NCI-H128 (cell line): ENCODE results near the gene RNF220.
"Not testable (repeated sequence)": the region's sequence is repeated elsewhere in the genome, so short reads cannot be mapped to it uniquely, and the experiment has no call there.

Source experiments
- DNase-seq: peaks from one replicate; lab custom pipeline; 2025; ENCODE audit not compliant: unreplicated experiment; lab: John Stamatoyannopoulos, UW

Gene RNF220

DNA sequence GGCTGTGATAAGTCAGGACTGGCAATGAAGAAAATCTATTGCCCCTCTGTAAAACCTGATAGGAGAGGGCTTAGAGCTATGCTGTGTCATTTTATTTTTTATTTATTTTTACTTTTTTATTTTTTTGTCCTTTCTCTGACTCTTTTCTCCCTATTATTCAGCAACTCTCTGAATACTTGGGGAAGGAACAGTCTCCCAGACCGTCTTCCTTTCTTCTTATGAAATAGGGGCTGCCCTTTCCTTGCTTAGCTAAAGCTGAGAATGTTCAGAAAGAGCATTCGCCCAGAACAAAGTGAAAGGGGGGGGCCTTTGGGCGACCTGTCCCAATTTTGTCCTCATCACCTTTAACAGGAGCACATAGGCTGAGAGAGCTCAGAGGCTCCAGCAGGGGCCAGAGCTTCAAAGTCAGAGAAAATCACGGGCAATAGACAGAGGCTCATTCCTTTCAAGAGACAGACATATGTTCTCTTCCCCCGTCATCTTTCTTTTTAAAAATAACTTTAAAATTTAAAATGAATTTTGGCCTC, 80.9 kb downstream of the RNF220 start:
- no peak for DNase-seq

DNA sequence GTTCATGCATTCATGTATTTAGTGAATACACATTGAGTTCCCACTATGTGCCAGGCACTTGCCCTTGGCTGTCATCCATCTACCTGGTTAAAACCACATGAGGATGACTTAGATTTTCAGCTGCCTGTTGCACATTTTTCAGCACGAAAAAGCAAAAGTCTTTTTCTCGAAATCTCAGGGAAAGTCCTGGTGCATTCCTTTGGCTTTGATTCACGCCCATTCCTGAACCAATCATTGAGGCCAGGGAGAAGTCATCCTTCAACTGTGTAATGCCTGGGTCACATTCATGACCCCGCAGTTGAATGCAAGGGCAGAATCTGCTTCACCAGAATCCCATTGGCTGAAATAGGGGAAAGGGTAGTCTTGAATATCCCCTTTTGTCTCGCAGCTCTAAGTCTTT, 84.4 kb downstream of the RNF220 start:
- no peak for DNase-seq

DNA sequence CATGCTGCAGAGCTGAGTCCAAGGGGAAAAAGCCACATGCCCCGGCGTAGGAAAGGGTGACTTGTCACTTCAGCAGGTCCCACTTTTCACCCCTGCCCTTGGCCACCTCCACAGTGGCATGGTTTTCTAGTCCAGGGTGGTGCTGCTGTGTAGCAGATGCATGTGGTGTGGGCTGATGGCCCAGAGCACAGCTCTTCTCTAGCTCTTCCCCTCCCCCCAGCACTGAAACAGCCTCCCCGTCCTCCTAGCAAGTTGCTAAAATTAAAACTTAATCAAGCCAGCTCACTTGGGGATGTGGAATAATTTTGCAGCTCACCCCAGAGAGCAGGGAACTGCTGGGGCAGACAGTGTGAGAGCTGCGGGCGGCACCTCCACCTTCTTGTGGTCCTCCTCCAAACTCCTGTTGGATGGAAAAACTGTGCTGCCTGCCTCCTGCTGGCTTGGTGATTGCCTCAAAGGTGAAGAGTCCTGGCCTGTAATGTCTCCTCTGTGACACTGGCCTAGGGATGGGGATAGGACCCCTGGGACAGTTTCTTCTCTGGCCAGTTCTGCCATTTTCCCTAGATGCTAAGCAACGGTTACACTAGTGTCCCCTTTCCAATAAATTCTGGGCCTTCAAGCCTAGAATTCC, 91.6 kb downstream of the RNF220 start:
- DNase-seq, result no peak

DNA sequence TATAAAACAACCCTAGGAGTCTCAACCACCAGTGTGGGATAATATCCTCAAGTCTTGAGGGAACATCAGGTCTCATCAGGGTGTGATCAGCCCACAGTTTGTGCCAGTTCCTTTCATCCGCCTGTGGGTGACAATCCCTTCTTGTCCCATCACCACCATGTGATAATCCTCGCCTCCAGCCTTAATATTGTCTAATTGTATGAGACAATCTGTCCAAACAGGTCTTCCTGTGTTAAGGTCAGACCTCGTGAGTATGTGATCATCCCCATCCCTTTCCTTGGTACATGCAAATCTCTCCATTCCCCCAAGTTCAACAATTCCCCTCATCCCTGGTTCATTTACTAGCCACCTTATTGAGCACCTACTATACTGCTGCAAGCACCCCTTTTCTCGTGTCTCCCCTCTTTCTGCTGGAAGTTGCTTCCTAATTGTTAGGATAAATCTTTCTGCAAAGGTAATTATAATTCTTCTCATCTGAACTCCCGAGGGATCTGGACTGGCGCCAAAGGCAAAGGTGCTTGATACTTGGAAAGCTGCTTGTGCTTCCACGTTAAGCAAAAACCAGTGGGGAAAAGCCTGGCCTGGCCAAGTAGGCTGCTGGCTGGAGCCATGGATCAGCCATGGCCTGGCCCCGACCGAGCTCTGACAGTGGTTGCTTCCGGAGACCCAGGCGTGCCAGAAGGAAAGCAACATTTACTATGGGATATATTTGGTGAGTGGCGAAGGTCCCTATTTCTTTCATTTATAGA, 92.5 kb downstream of the RNF220 start:
- no peak for DNase-seq

DNA sequence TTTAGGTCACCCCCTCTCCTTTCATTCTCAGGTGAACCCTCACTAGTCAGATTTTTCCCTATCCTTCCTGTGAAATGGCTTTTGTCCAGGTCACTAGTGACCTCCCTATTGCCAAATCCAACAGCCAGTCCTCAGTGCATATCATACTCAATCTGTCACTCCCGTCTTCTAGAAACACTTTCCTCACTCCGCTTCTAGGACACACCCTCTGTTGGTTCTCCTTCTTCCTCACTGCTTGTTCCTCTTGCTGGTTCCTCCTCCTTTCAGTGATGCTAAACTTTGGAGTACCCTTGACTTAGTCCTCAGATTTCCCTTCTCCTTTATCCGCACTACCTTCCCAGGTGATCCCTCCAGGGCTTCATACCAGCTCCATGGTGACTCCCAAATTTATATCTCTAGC, 94.3 kb downstream of the RNF220 start:
- DNase-seq, result no peak

DNA sequence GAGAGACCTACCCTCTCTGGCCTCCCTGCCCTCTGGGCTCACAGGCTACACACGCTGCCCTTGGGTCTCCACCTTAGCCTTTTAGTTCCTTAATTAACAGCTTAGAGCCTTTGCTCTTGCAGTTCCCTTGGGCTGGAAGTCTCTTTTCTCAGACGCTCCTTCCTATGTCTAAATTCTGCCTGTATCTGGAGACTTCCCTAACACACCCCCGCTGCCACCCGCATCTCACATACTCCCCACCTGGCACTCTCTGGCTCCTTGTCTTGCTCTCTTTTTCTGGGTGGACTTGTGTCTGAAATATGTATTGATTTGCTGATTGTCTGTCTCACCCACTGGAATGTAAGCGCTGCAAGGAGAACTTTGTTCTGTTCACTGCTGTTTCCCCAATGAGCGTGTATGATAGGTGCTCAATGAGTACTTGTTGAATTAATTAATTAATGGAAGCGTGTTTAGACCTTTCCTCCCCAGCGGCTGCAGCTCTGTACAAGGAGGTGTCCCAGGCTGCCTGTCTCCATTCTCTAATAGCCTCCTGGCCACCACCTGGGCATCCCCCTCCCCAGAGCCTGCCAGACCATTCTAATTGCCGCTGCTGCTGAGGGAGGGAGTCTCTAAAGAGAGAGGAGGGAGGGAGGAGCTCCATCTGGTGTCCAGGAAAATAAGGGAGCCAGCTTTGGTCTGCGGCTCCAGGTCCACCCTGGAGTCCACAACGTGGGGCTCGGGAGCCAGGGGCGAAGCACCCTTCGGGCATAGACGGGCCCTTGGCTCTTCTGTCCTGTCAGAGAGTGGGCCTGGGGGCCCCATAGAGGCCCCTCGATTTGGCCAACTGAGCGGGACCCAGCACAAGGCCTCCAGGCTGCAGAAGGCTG, 95.4 kb downstream of the RNF220 start:
- no peak for DNase-seq

DNA sequence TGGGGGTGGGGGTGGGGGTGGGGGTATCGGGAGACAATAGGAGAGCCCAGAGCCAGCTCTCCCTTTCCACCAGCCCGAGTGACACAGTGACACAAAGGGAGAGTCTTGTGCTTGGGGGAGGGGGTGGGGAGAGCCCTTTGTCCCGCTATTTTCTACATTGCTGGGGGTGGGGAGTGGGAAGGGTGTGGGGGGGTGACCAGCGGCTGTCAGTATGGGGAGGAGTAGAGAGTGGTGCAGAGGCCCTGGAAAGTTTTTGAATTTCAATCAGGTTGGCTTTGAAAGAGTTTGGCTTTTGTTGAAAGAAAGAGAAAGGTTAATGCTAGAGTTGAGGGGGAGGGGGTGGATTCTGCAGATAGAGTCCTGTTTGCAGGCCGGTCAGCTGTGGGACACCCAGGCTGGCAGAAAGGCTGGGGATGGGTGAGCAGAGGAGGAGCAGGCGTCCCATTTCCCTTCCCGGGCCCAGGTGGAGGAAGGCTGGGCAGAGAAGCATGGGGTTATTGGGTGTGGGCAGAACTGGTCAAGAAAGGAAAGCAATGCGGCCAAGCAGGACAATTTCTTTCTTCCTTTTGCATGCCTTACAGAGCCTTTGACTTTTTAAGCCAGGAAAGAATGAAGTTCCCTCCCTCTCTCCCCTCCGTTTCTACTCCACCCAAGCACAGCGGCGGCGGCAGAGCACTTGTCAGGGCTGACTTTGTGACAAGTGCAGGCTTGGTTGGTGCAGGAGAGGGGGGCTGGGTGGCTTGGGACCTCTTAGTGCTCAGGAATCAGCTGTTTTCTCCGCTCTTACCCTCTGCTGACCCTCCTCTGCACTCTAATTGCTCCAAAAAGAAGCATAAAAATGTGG, 96.2 kb downstream of the RNF220 start:
- no peak for DNase-seq

DNA sequence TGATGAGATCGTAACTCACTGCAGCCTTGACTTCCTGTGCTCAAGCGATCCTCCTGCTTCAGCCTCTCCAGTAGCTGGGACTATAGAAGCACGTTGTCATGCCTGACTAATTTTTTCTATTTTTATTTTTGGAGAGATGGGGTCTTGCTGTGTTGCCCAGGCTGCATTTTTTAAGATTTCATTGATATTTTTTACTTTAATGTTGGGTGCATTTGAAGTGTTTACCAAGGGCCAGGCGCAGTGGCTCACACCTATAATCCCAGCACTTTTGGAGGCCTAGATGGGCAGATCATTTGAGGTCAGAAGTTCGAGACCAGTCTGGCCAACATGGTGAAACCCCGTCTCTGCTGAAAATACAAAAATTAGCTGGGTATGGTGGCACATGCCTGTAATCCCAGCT, 97.8 kb downstream of the RNF220 start:
- not testable (repeated sequence) for DNase-seq

DNA sequence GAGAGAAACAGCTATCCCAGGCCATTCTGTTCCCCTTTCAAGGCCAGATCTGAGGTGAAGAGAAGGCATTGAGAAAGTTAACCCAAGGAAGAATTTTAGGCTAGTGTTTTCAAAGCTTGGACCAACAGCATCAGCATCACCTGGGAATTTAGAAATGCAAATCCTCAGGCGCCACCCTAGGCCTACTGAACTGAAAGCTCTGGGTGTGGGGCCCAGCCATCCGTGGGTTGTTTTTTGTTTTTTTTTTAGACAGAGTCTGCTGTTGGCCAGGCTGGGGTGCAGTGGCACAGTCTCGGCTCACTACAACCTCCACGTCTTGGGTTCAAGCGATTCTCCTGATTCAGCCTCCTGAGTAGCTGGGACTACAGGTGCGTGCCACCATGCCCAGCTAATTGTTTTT, 98.6 kb downstream of the RNF220 start:
- DNase-seq, result no peak

DNA sequence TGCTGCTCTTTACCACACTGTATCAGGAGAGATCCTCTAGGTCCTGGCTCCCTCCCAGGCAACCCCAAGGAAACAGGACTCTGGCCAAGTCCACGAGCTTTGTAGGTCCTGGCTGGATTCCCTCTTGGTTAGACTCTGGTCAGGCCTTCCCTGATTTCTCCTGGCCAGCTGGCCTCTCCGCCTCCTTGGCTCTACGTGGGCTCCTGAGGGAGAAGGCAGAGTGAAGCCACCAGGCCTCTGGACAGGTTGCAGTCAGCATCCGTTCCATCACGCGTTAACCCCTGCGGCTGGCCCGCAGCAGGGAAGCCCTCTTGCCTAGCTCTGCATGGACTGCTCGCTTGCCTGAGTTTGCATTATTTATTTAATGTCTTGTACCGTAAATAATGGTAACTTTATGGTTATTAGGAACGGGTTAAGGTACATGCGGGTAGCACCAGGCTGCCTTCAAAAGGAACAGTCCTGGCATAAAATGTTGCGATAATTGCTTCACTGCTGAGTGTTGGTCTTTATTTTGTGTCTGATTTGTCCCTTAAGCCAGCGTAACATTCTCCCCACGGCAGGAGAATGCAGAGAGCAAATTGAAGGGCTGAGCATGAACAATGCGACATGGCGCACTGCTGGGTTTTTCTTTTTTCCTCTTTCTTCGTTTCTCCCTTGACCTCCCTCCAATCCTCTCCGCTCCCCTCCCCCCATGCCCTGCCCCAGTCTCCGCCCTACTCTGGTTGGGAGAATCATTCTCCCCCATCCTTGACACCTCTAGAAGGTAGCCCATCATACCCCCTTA, 100.3 kb downstream of the RNF220 start:
- DNase-seq, result no peak

DNA sequence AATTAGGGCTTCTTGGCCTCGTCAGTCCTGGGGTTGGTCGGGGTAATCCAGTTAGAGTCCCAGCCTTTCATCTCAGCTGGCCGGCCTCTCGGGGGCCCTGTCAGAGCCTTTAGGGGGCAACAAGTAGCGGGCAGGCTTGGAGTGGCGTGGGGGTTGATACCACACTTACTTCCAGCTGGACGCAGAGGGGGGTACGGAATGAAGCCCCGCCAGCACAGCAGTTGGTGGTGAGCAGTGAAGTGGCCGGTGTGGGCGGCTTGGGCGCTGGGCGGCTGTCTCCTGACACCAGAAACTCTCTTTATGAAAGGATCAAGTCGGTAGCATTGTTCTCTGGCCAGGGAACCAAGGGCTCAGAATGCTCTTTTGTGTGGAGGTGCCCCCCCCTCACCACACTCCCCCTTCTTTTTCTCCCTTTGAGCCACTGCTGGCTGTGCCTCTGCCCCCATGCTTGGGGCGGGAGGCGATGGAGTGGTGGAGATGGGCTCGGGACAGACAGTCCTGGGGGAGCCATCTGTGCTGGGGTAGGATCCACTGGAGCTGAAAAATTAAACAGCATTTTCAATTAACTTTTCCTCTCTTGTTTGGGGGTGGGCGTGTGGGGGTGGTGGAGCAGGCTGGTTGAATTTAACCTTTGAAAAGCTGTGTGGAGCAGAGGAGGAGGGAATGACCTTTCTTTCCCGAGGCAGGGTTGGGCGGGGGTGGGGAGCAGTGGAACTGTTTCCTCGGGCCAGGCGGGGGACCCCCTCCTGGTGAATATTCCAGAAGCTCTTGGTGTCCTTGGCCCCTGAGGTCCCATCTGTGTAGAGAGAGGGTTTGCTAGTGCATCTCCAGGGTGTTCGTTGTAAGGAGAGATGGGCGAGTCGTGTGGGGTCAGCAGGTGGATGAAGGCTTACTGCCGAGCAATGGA, 102.7 kb downstream of the RNF220 start:
- no peak for DNase-seq

DNA sequence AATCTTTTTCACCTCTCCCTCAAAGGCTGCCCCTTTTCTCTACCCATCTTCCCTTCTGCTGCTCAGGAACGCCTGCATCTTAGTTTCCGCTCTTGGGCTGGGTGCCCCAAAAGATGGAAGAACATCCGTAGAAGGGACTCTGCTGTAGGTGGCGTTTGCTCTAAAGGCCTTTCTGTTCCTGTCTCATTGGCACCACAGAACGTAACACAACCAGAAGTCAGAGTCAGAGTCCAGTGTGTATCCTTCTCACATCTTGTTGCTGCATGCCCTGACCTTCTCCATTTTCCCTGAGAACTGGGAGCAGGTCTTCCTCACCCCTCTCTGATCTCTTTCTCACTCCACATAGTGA, 103.3 kb downstream of the RNF220 start:
- no peak for DNase-seq

DNA sequence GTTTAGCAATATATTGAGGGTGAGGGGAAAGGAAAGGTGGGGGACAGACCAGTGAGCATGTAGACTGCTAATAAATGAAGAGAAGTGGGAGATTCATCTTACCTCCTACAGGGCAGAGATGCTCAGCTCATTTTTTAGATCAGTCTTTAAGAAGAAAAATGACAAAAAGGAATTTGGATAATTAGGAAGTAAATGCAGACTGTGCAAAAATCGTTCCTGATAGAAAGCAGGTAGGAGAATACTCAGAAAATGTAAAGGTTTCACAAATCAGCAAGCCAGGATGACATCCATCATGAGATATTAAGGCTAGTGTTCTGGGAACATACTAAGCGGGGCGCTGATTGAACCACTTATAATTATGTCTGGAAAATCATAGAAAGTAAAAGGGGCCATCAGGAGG, 106.3 kb downstream of the RNF220 start:
- no peak for DNase-seq

DNA sequence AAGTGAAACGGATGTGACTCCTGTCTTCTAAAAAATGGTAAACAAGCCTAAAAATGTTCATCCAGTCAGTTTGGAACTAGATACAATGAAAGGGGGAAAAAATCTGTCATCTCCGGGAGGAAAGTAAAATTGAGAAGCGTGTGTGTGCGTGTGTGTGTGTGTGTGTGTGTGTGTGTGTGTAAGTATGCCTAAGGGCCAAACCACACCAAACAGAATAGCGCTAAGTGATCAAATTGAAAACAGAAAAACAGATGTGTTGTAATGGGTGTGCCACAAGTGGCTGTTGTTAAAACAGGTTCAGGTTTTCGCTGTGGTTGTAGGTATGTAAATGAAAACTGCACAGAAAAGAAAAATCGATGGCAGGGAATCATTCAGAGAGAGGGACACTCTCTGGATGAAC, 106.7 kb downstream of the RNF220 start:
- DNase-seq, result no peak

DNA sequence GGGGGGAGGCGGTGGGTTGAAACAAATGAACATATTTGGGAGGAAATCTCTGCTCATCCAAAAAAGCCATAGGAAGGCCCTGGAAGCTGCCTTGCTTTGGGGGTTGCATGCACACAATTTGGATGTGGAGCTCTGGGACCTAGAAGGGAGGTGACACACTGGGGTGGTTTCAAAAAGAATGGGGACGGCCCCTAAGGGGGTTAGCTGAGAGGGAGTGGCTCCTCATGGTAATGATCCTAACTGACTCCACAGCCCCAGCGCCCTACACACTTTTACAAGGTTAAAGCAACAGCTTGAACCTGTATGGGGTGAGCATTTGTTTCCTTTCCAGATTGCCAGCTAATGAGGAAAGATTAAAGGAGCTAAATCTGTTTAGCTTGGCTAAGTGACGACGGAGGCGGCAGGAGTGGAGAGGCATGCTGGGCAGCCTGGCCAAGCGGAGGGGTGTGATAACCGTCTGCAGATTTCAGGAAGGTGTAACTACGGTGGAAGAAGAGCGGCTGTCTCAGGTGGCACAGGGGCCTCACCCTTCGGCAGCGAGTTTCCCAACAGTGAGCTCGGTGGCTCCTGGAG, 107.3 kb downstream of the RNF220 start:
- no peak for DNase-seq

DNA sequence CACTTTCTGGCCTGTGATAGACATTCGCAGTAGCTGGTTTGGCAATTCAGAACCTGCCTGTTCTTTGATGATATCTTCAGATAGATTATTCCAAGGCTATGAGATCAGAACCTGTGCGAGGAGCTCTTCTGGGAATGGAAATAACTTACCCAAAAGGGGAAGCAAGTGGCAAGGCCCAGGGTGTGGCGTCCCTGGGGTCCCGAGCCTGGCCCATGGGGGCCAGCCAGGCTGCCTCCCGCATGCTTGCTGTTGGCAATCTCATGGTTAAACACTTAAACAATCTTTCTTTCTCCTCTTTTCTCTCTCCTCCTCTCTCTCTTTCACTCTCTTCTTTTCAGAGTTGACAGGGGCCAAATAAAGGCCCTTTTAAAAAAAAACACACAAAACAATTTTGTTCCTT, 108.1 kb downstream of the RNF220 start:
- DNase-seq, result no peak

DNA sequence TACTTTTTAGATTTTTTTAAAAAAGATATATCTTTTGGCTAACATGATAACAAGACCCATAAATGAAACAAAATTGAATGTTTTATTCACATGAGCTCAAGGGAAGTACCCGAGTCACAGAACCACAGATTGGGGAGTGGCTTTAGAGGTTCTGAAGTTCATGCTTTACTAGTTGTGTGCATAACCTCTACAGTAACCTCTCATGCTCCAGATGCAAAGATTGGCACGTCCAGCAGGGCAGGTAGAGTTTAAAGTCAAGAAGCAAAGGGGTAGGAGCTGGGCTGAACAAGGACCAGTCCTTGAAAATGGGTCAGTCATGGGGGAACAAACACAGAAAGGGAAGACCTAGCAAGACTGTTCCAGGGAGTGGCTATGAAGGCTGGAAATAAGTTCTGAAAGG, 109.6 kb downstream of the RNF220 start:
- no peak for DNase-seq

DNA sequence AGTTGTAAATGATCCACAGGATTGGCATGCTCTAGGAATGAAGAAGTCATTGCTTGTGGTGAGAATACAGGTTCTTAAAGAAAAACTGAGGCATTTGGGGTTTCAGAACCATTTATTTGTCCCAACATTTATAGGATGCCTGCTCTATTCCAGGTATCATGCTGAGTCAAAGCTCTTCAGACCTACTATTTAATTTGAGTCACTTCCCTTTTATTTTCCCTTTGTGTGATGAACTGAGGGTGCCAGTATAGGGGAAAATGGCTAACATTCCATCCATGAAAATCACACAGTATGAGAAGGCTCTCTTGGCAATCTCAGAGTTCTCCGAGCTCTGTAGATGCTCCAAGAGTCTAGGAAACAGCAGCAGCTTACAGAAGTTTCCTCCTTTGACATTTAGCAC, 110.4 kb downstream of the RNF220 start:
- no peak for DNase-seq
